SKM-1 treated with dmso at 0.1 percent for 144 hours (cell line): Measurements from ENCODE around the gene GFAP.

ENCODE experiments used
- DNase-seq: peaks from one replicate; lab custom pipeline; 2025; ENCODE audit not compliant: unreplicated experiment; lab: John Stamatoyannopoulos, UW

The GFAP gene

GRCh38 chr17:44932096-44932786 lies 16.9 kb upstream of the GFAP start:
- DNase-seq, result no peak

GRCh38 chr17:44931376-44931775 lies 16.1 kb upstream of the GFAP start:
- no peak for DNase-seq

- no peak for DNase-seq
Measured at GRCh38 chr17:44930667-44931066, 15.4 kb upstream of the GFAP start.

GRCh38 chr17:44928950-44929720 lies 13.8 kb upstream of the GFAP start:
- no peak for DNase-seq

- DNase-seq, result no peak
Measured at GRCh38 chr17:44928136-44928535, 12.8 kb upstream of the GFAP start.

- DNase-seq, result no peak
Measured at GRCh38 chr17:44927696-44928095, 12.4 kb upstream of the GFAP start.

- no peak for DNase-seq
Measured at GRCh38 chr17:44926821-44927525, 11.7 kb upstream of the GFAP start.

- DNase-seq, result no peak
Measured at GRCh38 chr17:44925731-44926697, 10.7 kb upstream of the GFAP start.

GRCh38 chr17:44924107-44924544 lies 8.8 kb upstream of the GFAP start:
- DNase-seq, result no peak

GRCh38 chr17:44922746-44923470 lies 7.6 kb upstream of the GFAP start:
- no peak for DNase-seq

- no peak for DNase-seq
Measured at GRCh38 chr17:44922136-44922535, 6.8 kb upstream of the GFAP start.

- DNase-seq, result no peak
Measured at GRCh38 chr17:44921122-44921882, 6.0 kb upstream of the GFAP start.

GRCh38 chr17:44920565-44920940 lies 5.3 kb upstream of the GFAP start:
- no peak for DNase-seq

- DNase-seq, result peak; percentile 65
Measured at GRCh38 chr17:44919885-44920564, 4.7 kb upstream of the GFAP start.

- DNase-seq, result no peak
Measured at GRCh38 chr17:44919411-44919810, 4.1 kb upstream of the GFAP start.

GRCh38 chr17:44918006-44918405 lies 2.7 kb upstream of the GFAP start:
- DNase-seq, result no peak

GRCh38 chr17:44917456-44917855 lies 2.2 kb upstream of the GFAP start:
- no peak for DNase-seq

GRCh38 chr17:44916781-44917241 lies 1.5 kb upstream of the GFAP start:
- no peak for DNase-seq
